HG02588 (cell line): ENCODE data around the gene DCLK2.

Source experiments
- ATAC-seq: cut with Tn5 transposase; IDR thresholded peaks from one replicate; pipeline ENCODE4 v1.9.1; 2021; ENCODE audit warnings: mild to moderate bottlenecking, moderate library complexity; ENCODE audit not compliant: unreplicated experiment

Gene DCLK2

GRCh38 chr4:150256841-150257730 is 178.8 kb downstream of the DCLK2 start:
- no peak for ATAC-seq

GRCh38 chr4:150258569-150258968 is 180.3 kb downstream of the DCLK2 start:
- ATAC-seq, result no peak

GRCh38 chr4:150259861-150260567 is 181.8 kb downstream of the DCLK2 start:
- ATAC-seq, result no peak

- ATAC-seq, result no peak
These were observed 183.3 kb downstream of the DCLK2 start for GRCh38 chr4:150261571-150261970.

GRCh38 chr4:150262611-150263010 is 184.4 kb downstream of the DCLK2 start:
- ATAC-seq, result no peak

- no peak for ATAC-seq
These were observed 186.4 kb downstream of the DCLK2 start for GRCh38 chr4:150264595-150265161.

GRCh38 chr4:150265806-150266205 is 187.6 kb downstream of the DCLK2 start:
- no peak for ATAC-seq

- ATAC-seq, result no peak
These were observed 190.2 kb downstream of the DCLK2 start for GRCh38 chr4:150268444-150268843.

GRCh38 chr4:150278206-150278605 is 200.0 kb downstream of the DCLK2 start:
- ATAC-seq, result no peak

GRCh38 chr4:150280081-150280895 is 202.0 kb downstream of the DCLK2 start:
- ATAC-seq, result no peak

GRCh38 chr4:150280975-150281374 is 202.7 kb downstream of the DCLK2 start:
- no peak for ATAC-seq

- ATAC-seq, result no peak
These were observed 205.4 kb downstream of the DCLK2 start for GRCh38 chr4:150283689-150284088.

GRCh38 chr4:150286656-150287055 is 208.4 kb downstream of the DCLK2 start:
- ATAC-seq, result no peak

GRCh38 chr4:150289198-150289597 is 211.0 kb downstream of the DCLK2 start:
- ATAC-seq, result no peak

- ATAC-seq, result no peak
These were observed 211.6 kb downstream of the DCLK2 start for GRCh38 chr4:150289881-150290280.

- no peak for ATAC-seq
These were observed 219.7 kb downstream of the DCLK2 start for GRCh38 chr4:150297861-150298474.

- no peak for ATAC-seq
These were observed 221.6 kb downstream of the DCLK2 start for GRCh38 chr4:150299816-150300215.

GRCh38 chr4:150302553-150302952 is 224.3 kb downstream of the DCLK2 start:
- ATAC-seq, result no peak

GRCh38 chr4:150305995-150306394 is 227.8 kb downstream of the DCLK2 start:
- no peak for ATAC-seq

GRCh38 chr4:150306719-150307118 is 228.5 kb downstream of the DCLK2 start:
- no peak for ATAC-seq
